Jurkat, Clone E6-1 (cell line): ENCODE measurements around the gene TCEA2.
"Not testable (repeated sequence)": the region's sequence is repeated elsewhere in the genome, so short reads cannot be mapped to it uniquely, and the experiment has no call there.

Experiments
- DNase-seq: peaks from one replicate; pipeline ENCODE4 v3.0.0-alpha.2; 2011; ENCODE audit warnings: low read depth, low spot score
- H3K4me3 ChIP-seq: 2 replicates; pipeline ENCODE4 v1.5.1; 2011; ENCODE audit warnings: mild to moderate bottlenecking, low read length, control low read depth, moderate library complexity

Gene TCEA2

GRCh38 chr20:64113796-64114355 lies 50.9 kb downstream of the TCEA2 start:
- DNase-seq, result no peak
- no peak overlapping the region for H3K4me3 ChIP-seq

GRCh38 chr20:64114356-64114971 lies 51.5 kb downstream of the TCEA2 start:
- no peak for DNase-seq
- no peak overlapping the region for H3K4me3 ChIP-seq

DNA sequence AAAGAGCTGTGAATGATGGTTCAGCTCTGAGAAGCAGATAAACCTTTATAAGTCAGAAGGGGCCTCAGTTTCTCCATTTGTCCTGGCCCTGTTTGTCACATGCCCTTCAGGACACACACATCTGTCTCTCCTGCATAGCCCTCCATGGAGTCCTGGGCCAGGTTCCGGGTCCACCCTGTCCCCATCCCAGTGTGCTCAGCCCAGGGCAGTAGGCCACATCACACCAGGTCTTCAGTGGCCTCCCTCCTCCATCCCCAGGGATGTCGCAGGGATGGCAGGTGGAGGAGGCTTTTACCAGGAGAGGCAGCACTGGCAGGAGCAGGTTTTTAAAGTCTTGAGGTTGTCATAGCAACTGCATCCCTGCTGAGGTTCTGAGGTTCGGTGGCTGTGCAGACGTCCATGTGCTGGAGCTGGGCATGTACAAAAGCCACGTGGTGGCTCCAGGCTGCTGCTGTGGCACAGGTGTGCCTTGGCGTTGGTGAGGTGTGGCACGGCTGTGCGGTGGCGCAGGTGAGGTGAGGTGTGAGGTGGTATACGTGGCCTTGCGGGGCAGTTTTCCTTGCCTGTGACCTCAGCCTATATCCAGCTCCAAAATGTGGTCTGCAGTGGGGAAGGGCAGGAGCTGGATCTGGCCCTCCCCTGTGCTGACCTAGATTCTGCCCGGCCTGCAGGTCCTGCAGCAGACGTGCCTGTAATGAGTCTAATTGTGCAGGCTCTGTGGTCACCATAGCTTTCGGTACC lies 52.3 kb downstream of the TCEA2 start:
- DNase-seq, result no peak
- no peak overlapping the region for H3K4me3 ChIP-seq

DNA sequence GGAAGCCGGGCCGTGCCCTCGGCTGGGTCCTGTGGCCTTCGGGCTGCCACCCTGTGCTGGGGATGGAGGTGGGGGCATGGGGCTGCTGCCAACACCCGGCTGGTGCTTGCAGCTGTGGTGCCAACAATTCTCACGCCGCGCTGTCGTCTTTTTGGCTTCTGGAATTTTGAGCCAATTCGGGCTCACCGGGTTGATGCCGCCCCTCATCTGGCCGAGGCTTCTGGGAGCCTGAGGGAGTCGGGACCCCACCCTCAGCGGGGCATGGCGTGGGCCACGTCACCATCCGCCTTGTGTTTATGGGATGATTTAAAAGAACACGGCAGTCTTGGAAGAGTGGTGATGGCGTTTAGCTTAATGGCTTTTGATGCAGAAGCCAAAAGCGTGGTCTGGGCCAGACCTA lies 53.0 kb downstream of the TCEA2 start:
- H3K4me3 ChIP-seq, result no peak overlapping the region
- no peak for DNase-seq

DNA sequence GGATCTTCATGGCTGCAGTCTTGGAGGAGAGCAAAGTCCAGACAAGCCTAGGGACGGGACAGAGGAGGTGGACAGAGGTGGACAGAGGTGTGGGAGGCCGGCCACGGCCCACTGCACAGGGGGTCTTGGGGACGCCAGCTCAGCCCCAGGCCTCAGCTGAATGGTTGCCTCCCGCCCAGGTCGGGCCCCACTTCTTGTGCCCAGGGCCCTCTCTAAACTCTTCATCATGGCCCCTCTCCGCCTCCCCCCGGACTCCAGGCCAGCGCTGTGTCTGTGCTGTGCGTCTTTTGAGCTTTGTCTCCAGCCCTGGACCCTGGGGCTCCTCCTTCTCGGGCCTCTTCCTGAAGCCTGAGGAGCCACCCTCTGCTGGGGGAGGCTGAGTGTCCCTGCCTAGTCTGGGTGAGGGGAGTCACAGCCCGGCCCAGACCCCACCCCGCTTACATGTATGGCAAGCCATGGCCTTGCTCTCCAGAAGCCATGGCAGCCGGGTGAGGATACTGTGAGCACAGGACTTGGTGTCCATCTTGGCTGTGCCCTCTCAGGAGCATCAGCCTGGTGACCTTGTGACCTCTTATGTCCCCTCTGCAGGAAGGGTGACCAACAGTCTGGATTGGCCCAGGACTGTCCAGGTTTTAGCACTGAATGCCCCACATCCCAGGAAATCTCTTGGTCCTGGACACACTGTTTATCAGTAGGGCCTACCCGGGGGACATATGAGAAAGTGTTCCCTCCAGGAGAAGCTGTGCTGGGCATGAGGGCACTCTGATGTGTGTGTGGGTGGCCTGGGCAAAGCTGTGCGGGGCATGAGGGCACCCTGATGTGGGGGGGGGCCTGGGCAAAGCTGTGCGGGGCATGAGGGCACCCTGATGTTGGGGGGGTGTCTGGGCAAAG lies 53.8 kb downstream of the TCEA2 start:
- no peak for DNase-seq

GRCh38 chr20:64117432-64117777 lies 54.4 kb downstream of the TCEA2 start:
- DNase-seq, H3K4me3 ChIP-seq: not testable (repeated sequence)

More for the DNA sequence above, 53.8 kb downstream of the TCEA2 start:
- H3K4me3 ChIP-seq, result no peak overlapping the region

- no peak overlapping the region for H3K4me3 ChIP-seq
- no peak for DNase-seq
Observed at GRCh38 chr20:64119301-64119680, 56.3 kb downstream of the TCEA2 start.

DNA sequence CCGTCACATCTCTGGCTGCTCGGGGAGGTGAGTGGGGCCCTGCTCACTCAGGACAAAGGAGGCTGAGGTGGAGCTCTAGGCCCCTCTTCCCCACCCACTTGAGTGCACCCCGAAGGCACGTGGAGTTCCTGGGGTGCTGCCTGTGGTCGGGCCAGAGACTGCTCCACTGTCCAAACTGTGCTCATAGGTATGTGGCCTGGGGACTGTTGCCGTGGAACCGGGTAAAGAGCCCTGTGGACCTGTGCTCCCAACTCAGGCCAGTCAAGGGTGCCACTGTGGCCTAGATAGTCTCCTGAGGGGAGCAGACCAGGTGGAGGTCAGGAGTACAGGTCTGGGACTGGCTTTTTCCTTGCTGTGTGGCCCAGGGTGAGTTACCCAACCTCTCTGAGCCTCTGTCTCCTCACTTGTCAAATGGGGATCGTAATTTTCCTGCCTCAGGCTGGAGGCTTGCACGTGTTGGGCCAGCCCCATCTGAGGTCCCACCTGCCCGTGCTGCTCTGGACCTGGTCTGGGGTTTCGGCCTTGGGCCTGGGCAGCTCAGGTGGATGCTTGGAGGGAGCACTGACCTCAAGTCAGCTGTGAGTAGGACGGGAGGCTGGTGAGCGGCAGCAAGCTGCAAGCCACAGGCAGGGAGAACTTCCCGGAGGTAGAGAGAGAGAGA lies 56.8 kb downstream of the TCEA2 start:
- no peak overlapping the region for H3K4me3 ChIP-seq
- DNase-seq, result no peak

DNA sequence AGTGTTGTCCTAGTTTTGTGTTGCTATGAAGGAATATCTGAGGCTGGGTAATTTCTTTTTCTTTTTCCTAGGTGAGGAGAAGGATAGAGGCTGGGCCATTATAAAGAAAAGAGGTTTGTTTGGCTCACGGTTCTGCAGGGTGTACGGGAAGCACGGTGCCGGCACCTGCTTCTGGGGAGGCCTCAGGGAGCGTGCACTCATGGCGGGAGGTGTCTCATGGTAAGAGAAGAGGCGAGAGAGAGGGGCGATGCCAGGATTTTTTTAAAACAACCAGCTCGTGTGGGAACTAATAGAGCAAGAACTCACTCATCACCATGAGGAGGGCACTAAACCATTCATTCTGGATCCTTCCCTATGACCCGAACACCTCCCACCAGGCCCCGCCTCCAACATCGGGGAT lies 58.6 kb downstream of the TCEA2 start:
- no peak for DNase-seq

More for the DNA sequence above, 58.6 kb downstream of the TCEA2 start:
- H3K4me3 ChIP-seq, result no peak overlapping the region
